Astrocyte (in vitro differentiated cells and primary cell): ENCODE data around the gene CD1E.

Experiments
- CTCF ChIP-seq: IDR thresholded peaks from 2 replicates; pipeline ENCODE4 v1.5.1; 2011; ENCODE audit warnings: low read depth, mild to moderate bottlenecking, inconsistent platforms, low read length, moderate library complexity; ENCODE audit not compliant: insufficient read depth
- EZH2 ChIP-seq: IDR thresholded peaks from 2 replicates; pipeline ENCODE4 v1.6.1; 2012; ENCODE audit warnings: mild to moderate bottlenecking, low read length, inconsistent platforms; ENCODE audit not compliant: insufficient read depth

GRCh38 chr1:158333405-158334155 lies 20.1 kb upstream of the CD1E start:
- TF ChIP-seq CTCF, result no peak
- no peak for TF ChIP-seq EZH2
